GM23338 (cell line): ENCODE measurements around the gene EIF3J. TPM values are rescaled to one million over a fixed set of nuclear protein-coding genes. Genes with fewer than 3 reads are reported as not detected.

ENCODE experiments used
- ATAC-seq: fragments of 200-7000 bp; cut with Tn5 transposase; 3 replicates; pipeline ENCODE4 v1.9.1; 2020
- DNase-seq: peaks from one replicate; pipeline ENCODE4 v3.0.0-alpha.2; 2015; ENCODE audit warnings: low spot score
- H2AFZ ChIP-seq: fragments of 200-600 bp; sonication (generic); 2 replicates; pipeline ENCODE4 v1.8.0; 2016; ENCODE audit warnings: antibody characterized with exemption, mild to moderate bottlenecking, moderate library complexity
- H3F3A ChIP-seq: fragments of 200-600 bp; sonication (generic); replicated peaks from 2 replicates; pipeline ENCODE4 v1.8.0; 2017; ENCODE audit warnings: antibody characterized with exemption, mixed run types, low read depth
- H3K27ac ChIP-seq: fragments of 200-600 bp; sonication (generic); 2 replicates; pipeline ENCODE4 v1.6.1; 2016; ENCODE audit warnings: low read depth
- H3K27me3 ChIP-seq: fragments of 200-600 bp; sonication (generic); 2 replicates; pipeline ENCODE4 v1.8.0; 2016; ENCODE audit warnings: mild to moderate bottlenecking, mixed run types, moderate library complexity; ENCODE audit not compliant: insufficient read depth
- H3K36me3 ChIP-seq: fragments of 200-600 bp; sonication (generic); 2 replicates; pipeline ENCODE4 v1.8.0; 2016; ENCODE audit warnings: mild to moderate bottlenecking; ENCODE audit not compliant: insufficient read depth
- H3K4me1 ChIP-seq: fragments of 200-600 bp; sonication (generic); 2 replicates; pipeline ENCODE4 v1.8.0; 2016; ENCODE audit warnings: mild to moderate bottlenecking, moderate library complexity; ENCODE audit not compliant: insufficient read depth
- H3K4me2 ChIP-seq: fragments of 200-600 bp; sonication (generic); 2 replicates; pipeline ENCODE4 v1.7.1; 2017; ENCODE audit warnings: mixed run types
- H3K4me3 ChIP-seq: fragments of 200-600 bp; sonication (generic); 2 replicates; pipeline ENCODE4 v1.6.1; 2016; ENCODE audit warnings: mixed run types
- H3K79me2 ChIP-seq: fragments of 200-600 bp; sonication (generic); replicated peaks from 2 replicates; pipeline ENCODE4 v1.8.0; 2017; ENCODE audit warnings: mild to moderate bottlenecking; ENCODE audit not compliant: insufficient read depth
- H3K9me2 ChIP-seq: fragments of 200-600 bp; sonication (generic); 2 replicates; pipeline ENCODE4 v1.8.0; 2017; ENCODE audit not compliant: insufficient read depth
- H4K20me1 ChIP-seq: fragments of 200-600 bp; sonication (generic); replicated peaks from 2 replicates; pipeline ENCODE4 v1.8.0; 2017; ENCODE audit warnings: mild to moderate bottlenecking; ENCODE audit not compliant: insufficient read depth
- H3K27ac Mint-ChIP-seq: 2 replicates; pipeline ENCODE4 v1.8.0; 2020; ENCODE audit warnings: inconsistent platforms, mild to moderate bottlenecking, moderate library complexity, mixed read lengths
- H3K27me3 Mint-ChIP-seq: 3 replicates; pipeline ENCODE4 v1.8.0; 2022; ENCODE audit warnings: low read depth, mild to moderate bottlenecking, moderate library complexity, mixed read lengths, inconsistent platforms; ENCODE audit not compliant: insufficient read depth, poor library complexity
- H3K36me3 Mint-ChIP-seq: 3 replicates; pipeline ENCODE4 v1.8.0; 2021; ENCODE audit warnings: low read depth, mild to moderate bottlenecking, inconsistent platforms, moderate library complexity, mixed read lengths
- H3K4me1 Mint-ChIP-seq: 3 replicates; pipeline ENCODE4 v1.8.0; 2020; ENCODE audit warnings: mild to moderate bottlenecking, inconsistent platforms, mixed read lengths
- H3K4me3 Mint-ChIP-seq: 3 replicates; pipeline ENCODE4 v1.8.0; 2021; ENCODE audit warnings: moderate library complexity, mild to moderate bottlenecking, inconsistent platforms, mixed read lengths
- H3K9me3 Mint-ChIP-seq: 3 replicates; pipeline ENCODE4 v1.8.0; 2020; ENCODE audit warnings: moderate library complexity, mild to moderate bottlenecking, inconsistent platforms, mixed read lengths
- CTCF ChIP-seq, 2 experiments: fragments of 200-600 bp in 1 of 2; sonication (generic) in 1 of 2; conservative IDR thresholded peaks; 2 replicates each; pipeline versions ENCODE4 v1.5.1 to v1.6.1; 2016 to 2017; ENCODE audit warnings: antibody characterized with exemption in 2 of 2, low read depth in 2 of 2, mild to moderate bottlenecking in 2 of 2, moderate library complexity in 1 of 2
- EZH2phosphoT487 ChIP-seq: fragments of 200-600 bp; sonication (generic); IDR thresholded peaks from one replicate; pipeline ENCODE4 v1.8.1; 2018; ENCODE audit warnings: antibody characterized with exemption; ENCODE audit not compliant: unreplicated experiment
- STAT1 ChIP-seq: IDR thresholded peaks from one replicate; pipeline ENCODE4 v1.6.1; 2016; ENCODE audit warnings: antibody characterized with exemption; ENCODE audit not compliant: unreplicated experiment
- ZNF331 ChIP-seq: fragments of 250-450 bp; sonication (Bioruptor Pico); IDR thresholded peaks from 2 replicates; pipeline ENCODE4 v1.5.0; 2020; ENCODE audit warnings: low read depth, mild to moderate bottlenecking, moderate library complexity
- polyA plus RNA-seq: library from polyadenylated mRNA; unstranded; fragments of >200 nt; fragmentation: Nextera tagmentation; extraction: Ambion mirVana; gene quantifications from 2 replicates; pipeline ENCODE4 v1.2.1, GENCODE V29; 2016
- total RNA-seq: library from RNA; depleted of rRNA; stranded (reverse); fragments of >200 nt; shearing (Covaris generic); gene quantifications from 2 replicates; pipeline ENCODE4 v1.2.3, GENCODE V29; 2014
- TF ChIP-seq, protein P1 (sequence below): fragments of 250-450 bp; sonication (Bioruptor Pico); IDR thresholded peaks from 2 replicates; pipeline ENCODE4 v1.5.0; 2020; ENCODE audit warnings: mild to moderate bottlenecking, moderate library complexity

EIF3J gene
- total and polyA plus RNA-seq, 2 experiments from 2014 or later = 62.7 to 66.6 TPM

- Mint-ChIP-seq H3K9me3 (no peaks in the 10 kb centered on the region), H3K4me3 (peak overlapping the region; percentile 83), H3K4me1 (peaks cover 18% of the 10 kb centered on the region), H3K27me3 (peaks cover 5% of the 10 kb centered on the region), H3K27ac (peak overlapping the region; percentile 63), H3K36me3 (peaks cover 39% of the 10 kb centered on the region)
- H3K36me3 ChIP-seq = peaks cover 20% of the 10 kb centered on the region; the same call in 1 of the 2 replicates
- peaks cover 9% of the 10 kb centered on the region for H3K4me1 ChIP-seq
- H3K27me3 ChIP-seq = no peaks in the 10 kb centered on the region
- peaks cover 22% of the 10 kb centered on the region; the same call in 1 of the 2 replicates for H3F3A ChIP-seq
- TF ChIP-seq EZH2phosphoT487 (no peak), ZNF331 (no peak), STAT1 (no peak)
- H2AFZ ChIP-seq = peak overlapping the region; percentile 96
- H4K20me1 ChIP-seq = peaks cover 11% of the 10 kb centered on the region
- H3K4me2 ChIP-seq = peak overlapping the region; percentile 91
- ATAC-seq (peak; percentile 2), DNase-seq (peak; percentile 53)
- H3K9me2 ChIP-seq = no peaks in the 10 kb centered on the region
- H3K79me2 ChIP-seq = peaks cover 44% of the 10 kb centered on the region
- H3K4me3 ChIP-seq = peak overlapping the region; percentile 75
- peak overlapping the region; percentile 99 for H3K27ac ChIP-seq
These were observed 1.2 kb upstream of the EIF3J start for GRCh38 chr15:44535523-44536301.

DNA sequence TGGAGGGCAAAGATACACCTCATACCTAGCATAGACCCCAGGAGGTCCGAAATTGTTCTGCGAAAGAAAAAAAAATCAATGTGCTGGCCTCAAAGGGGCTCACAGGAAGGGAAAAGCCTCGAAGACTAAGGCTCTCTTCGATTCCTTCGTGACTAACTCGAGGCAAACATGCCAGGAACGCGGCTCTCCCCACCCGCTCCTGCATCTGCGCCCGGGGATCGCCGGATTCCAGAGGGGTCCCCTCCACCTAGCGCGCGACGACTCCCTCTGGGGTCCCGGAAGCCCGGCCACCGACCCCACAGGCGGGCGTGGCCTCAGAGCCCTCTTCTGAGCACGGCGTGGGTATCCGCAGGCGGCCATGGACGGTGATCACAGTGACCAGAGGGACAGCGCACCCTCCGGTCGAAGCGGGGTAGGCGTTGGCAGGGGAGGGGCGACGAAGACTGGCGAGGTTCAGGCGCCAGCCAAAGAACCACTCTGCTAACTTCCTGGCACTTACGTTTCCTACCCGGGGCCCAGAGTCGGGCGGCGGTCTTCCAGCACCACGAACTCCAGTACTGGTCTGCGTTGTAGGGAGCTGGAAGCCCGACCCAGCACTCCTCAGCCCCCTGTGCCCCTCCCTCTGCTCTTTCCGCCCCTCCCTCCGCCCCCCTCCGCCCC lies 515 bp upstream of the EIF3J start:
- H3K4me2 ChIP-seq = peak overlapping the region; percentile 91
- TF ChIP-seq CTCF (conservative IDR thresholded peaks at IDR 0.05; ENCODE audit: low read depth in 2 of 2) = peak; percentile 22 to 47
- TF ChIP-seq, protein P1, sequence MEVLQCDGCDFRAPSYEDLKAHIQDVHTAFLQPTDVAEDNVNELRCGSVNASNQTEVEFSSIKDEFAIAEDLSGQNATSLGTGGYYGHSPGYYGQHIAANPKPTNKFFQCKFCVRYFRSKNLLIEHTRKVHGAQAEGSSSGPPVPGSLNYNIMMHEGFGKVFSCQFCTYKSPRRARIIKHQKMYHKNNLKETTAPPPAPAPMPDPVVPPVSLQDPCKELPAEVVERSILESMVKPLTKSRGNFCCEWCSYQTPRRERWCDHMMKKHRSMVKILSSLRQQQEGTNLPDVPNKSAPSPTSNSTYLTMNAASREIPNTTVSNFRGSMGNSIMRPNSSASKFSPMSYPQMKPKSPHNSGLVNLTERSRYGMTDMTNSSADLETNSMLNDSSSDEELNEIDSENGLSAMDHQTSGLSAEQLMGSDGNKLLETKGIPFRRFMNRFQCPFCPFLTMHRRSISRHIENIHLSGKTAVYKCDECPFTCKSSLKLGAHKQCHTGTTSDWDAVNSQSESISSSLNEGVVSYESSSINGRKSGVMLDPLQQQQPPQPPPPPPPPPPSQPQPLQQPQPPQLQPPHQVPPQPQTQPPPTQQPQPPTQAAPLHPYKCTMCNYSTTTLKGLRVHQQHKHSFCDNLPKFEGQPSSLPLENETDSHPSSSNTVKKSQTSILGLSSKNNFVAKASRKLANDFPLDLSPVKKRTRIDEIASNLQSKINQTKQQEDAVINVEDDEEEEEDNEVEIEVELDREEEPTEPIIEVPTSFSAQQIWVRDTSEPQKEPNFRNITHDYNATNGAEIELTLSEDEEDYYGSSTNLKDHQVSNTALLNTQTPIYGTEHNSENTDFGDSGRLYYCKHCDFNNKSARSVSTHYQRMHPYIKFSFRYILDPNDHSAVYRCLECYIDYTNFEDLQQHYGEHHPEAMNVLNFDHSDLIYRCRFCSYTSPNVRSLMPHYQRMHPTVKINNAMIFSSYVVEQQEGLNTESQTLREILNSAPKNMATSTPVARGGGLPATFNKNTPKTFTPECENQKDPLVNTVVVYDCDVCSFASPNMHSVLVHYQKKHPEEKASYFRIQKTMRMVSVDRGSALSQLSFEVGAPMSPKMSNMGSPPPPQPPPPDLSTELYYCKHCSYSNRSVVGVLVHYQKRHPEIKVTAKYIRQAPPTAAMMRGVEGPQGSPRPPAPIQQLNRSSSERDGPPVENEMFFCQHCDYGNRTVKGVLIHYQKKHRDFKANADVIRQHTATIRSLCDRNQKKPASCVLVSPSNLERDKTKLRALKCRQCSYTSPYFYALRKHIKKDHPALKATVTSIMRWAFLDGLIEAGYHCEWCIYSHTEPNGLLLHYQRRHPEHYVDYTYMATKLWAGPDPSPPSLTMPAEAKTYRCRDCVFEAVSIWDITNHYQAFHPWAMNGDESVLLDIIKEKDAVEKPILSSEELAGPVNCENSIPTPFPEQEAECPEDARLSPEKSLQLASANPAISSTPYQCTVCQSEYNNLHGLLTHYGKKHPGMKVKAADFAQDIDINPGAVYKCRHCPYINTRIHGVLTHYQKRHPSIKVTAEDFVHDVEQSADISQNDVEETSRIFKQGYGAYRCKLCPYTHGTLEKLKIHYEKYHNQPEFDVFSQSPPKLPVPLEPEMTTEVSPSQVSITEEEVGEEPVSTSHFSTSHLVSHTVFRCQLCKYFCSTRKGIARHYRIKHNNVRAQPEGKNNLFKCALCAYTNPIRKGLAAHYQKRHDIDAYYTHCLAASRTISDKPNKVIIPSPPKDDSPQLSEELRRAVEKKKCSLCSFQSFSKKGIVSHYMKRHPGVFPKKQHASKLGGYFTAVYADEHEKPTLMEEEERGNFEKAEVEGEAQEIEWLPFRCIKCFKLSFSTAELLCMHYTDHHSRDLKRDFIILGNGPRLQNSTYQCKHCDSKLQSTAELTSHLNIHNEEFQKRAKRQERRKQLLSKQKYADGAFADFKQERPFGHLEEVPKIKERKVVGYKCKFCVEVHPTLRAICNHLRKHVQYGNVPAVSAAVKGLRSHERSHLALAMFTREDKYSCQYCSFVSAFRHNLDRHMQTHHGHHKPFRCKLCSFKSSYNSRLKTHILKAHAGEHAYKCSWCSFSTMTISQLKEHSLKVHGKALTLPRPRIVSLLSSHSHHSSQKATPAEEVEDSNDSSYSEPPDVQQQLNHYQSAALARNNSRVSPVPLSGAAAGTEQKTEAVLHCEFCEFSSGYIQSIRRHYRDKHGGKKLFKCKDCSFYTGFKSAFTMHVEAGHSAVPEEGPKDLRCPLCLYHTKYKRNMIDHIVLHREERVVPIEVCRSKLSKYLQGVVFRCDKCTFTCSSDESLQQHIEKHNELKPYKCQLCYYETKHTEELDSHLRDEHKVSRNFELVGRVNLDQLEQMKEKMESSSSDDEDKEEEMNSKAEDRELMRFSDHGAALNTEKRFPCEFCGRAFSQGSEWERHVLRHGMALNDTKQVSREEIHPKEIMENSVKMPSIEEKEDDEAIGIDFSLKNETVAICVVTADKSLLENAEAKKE = no peak
- H3K4me1 Mint-ChIP-seq = peaks cover 18% of the 10 kb centered on the region
- peak overlapping the region; percentile 83 for H3K4me3 Mint-ChIP-seq
- H3K27me3 Mint-ChIP-seq = peaks cover 5% of the 10 kb centered on the region
- peaks cover 22% of the 10 kb centered on the region; the same call in 1 of the 2 replicates for H3F3A ChIP-seq
- peaks cover 51% of the 10 kb centered on the region for H3K79me2 ChIP-seq
- no peaks in the 10 kb centered on the region for H3K9me2 ChIP-seq
- peaks cover 15% of the 10 kb centered on the region for H4K20me1 ChIP-seq
- no peaks in the 10 kb centered on the region for H3K9me3 Mint-ChIP-seq
- H3K36me3 Mint-ChIP-seq = peaks cover 47% of the 10 kb centered on the region
- H3K27ac Mint-ChIP-seq = peak overlapping the region; percentile 63
- H3K36me3 ChIP-seq = peaks cover 20% of the 10 kb centered on the region; the same call in 1 of the 2 replicates
- peak overlapping the region; percentile 75 for H3K4me3 ChIP-seq
- ATAC-seq (peak; percentile 80), DNase-seq (peak; percentile 95)
- H3K27me3 ChIP-seq = no peaks in the 10 kb centered on the region
- H3K27ac ChIP-seq = peak overlapping the region; percentile 99
- peak overlapping the region; percentile 96 for H2AFZ ChIP-seq
- H3K4me1 ChIP-seq = peaks cover 9% of the 10 kb centered on the region
